Smooth muscle cell (in vitro differentiated cells): Measurements from ENCODE around the gene SLC41A3. TPM values are rescaled to one million over a fixed set of nuclear protein-coding genes. Genes with fewer than 3 reads are reported as not detected.

Source experiments
- DNase-seq: peaks from one replicate; lab custom pipeline; 2025; ENCODE audit not compliant: unreplicated experiment; lab: John Stamatoyannopoulos, UW
- H2AFZ ChIP-seq: fragments of 200-600 bp; sonication (generic); 2 replicates; pipeline ENCODE4 v1.6.0; 2016; ENCODE audit warnings: antibody characterized with exemption, low read depth, mild to moderate bottlenecking
- H3F3A ChIP-seq: fragments of 200-600 bp; sonication (generic); 2 replicates; pipeline ENCODE4 v1.6.0; 2017; ENCODE audit warnings: antibody characterized with exemption, low read depth
- H3K27ac ChIP-seq: fragments of 200-600 bp; sonication (generic); 2 replicates; pipeline ENCODE4 v1.5.1; 2016; ENCODE audit warnings: low read depth, mild to moderate bottlenecking
- H3K27me3 ChIP-seq: fragments of 200-600 bp; sonication (generic); 2 replicates; pipeline ENCODE4 v1.6.1; 2016; ENCODE audit warnings: low read depth, mild to moderate bottlenecking
- H3K36me3 ChIP-seq: fragments of 200-600 bp; sonication (generic); 2 replicates; pipeline ENCODE4 v1.5.1; 2016; ENCODE audit warnings: low read depth
- H3K4me1 ChIP-seq: fragments of 200-600 bp; sonication (generic); 2 replicates; pipeline ENCODE4 v1.5.1; 2016; ENCODE audit warnings: low read depth
- H3K4me2 ChIP-seq: fragments of 200-600 bp; sonication (generic); 2 replicates; pipeline ENCODE4 v1.6.0; 2016; ENCODE audit warnings: mild to moderate bottlenecking
- H3K4me3 ChIP-seq: fragments of 200-600 bp; sonication (generic); 2 replicates; pipeline ENCODE4 v1.5.1; 2016; ENCODE audit warnings: mild to moderate bottlenecking
- H3K79me2 ChIP-seq: fragments of 200-600 bp; sonication (generic); 2 replicates; pipeline ENCODE4 v1.6.0; 2016; ENCODE audit warnings: low read depth, mild to moderate bottlenecking
- H3K9ac ChIP-seq: fragments of 200-600 bp; sonication (generic); 2 replicates; pipeline ENCODE4 v1.6.0; 2016; ENCODE audit warnings: low read depth
- H3K9me3 ChIP-seq: fragments of 200-600 bp; sonication (generic); replicated peaks from 2 replicates; pipeline ENCODE4 v1.5.1; 2016; ENCODE audit warnings: low read depth
- H4K20me1 ChIP-seq: fragments of 200-600 bp; sonication (generic); 2 replicates; pipeline ENCODE4 v1.6.0; 2016; ENCODE audit warnings: low read depth
- WGBS: methylation state at CpG from one replicate; pipeline ENCODE4 v1.1.7; 2016; ENCODE audit warnings: low lambda C conversion rate; 5-methylcytosine and 5-hydroxymethylcytosine counted together
- polyA plus RNA-seq: library from polyadenylated mRNA; unstranded; fragments of >200 nt; fragmentation: Nextera tagmentation; extraction: Ambion mirVana; gene quantifications from 2 replicates; pipeline ENCODE4 v1.2.1, GENCODE V29; 2016
- total RNA-seq: library from RNA; depleted of rRNA; stranded (reverse); fragments of >200 nt; gene quantifications from 2 replicates; pipeline ENCODE4 v1.2.3, GENCODE V29; 2014
- TF ChIP-seq, protein P1 (sequence below): fragments of 200-600 bp; sonication (generic); IDR thresholded peaks from 2 replicates; pipeline ENCODE4 v1.5.1; 2017; ENCODE audit warnings: borderline replicate concordance, mild to moderate bottlenecking, antibody characterized with exemption; ENCODE audit not compliant: insufficient read depth, poor library complexity, severe bottlenecking

Gene SLC41A3
- total and polyA plus RNA-seq, 2 experiments from 2014 or later = 20.7 to 23.9 TPM

- Histone ChIP-seq H3F3A (no peaks in the 10 kb centered on the region), H4K20me1 (no peaks in the 10 kb centered on the region), H3K4me2 (no peak overlapping the region), H3K9ac (no peak overlapping the region), H3K79me2 (no peaks in the 10 kb centered on the region), H3K27ac (no peak overlapping the region), H3K36me3 (no peaks in the 10 kb centered on the region), H3K9me3 (no peaks in the 10 kb centered on the region), H2AFZ (no peak overlapping the region), H3K27me3 (no peaks in the 10 kb centered on the region), H3K4me3 (no peak overlapping the region), H3K4me1 (no peaks in the 10 kb centered on the region)
- no peak for DNase-seq
- 79% methylated on average over 7 of the region's 7 CpGs for WGBS
- TF ChIP-seq, protein P1, sequence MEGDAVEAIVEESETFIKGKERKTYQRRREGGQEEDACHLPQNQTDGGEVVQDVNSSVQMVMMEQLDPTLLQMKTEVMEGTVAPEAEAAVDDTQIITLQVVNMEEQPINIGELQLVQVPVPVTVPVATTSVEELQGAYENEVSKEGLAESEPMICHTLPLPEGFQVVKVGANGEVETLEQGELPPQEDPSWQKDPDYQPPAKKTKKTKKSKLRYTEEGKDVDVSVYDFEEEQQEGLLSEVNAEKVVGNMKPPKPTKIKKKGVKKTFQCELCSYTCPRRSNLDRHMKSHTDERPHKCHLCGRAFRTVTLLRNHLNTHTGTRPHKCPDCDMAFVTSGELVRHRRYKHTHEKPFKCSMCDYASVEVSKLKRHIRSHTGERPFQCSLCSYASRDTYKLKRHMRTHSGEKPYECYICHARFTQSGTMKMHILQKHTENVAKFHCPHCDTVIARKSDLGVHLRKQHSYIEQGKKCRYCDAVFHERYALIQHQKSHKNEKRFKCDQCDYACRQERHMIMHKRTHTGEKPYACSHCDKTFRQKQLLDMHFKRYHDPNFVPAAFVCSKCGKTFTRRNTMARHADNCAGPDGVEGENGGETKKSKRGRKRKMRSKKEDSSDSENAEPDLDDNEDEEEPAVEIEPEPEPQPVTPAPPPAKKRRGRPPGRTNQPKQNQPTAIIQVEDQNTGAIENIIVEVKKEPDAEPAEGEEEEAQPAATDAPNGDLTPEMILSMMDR = no peak
These were observed 25.3 kb downstream of the SLC41A3 start for GRCh38 chr3:126058666-126059065.

DNA sequence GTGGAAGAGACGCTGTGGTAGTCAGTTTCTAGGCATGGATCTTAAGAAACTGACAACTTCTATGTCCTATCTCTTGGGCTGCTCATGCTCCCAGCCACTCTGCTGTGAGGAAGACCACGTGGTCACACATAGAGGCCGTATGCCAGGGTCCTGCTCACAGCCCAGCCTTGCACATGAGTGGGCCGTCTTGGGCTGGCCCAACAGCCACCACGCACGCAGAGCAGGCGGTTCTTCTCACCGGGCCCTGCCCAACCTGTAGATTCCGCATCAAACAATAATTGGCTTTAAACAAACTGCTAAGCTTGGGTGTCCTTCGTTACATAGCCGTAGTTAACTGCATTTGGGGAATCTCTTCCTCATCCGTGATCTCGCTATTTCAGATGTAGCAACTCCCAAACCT, 26.0 kb downstream of the SLC41A3 start:
- Histone ChIP-seq H3K79me2 (no peaks in the 10 kb centered on the region), H3K4me1 (no peaks in the 10 kb centered on the region), H3K9me3 (no peaks in the 10 kb centered on the region), H3K27ac (no peak overlapping the region), H3K4me3 (no peak overlapping the region), H3K4me2 (no peak overlapping the region), H3K9ac (no peak overlapping the region), H3F3A (no peaks in the 10 kb centered on the region), H2AFZ (no peak overlapping the region), H3K36me3 (no peaks in the 10 kb centered on the region), H3K27me3 (no peaks in the 10 kb centered on the region), H4K20me1 (no peaks in the 10 kb centered on the region)
- TF ChIP-seq, protein P1 = no peak
- no peak for DNase-seq
- 96% methylated on average over 13 of the region's 13 CpGs for WGBS

- 84% methylated on average over 9 of the region's 10 CpGs for WGBS
- Histone ChIP-seq H3K79me2 (no peaks in the 10 kb centered on the region), H3K9ac (no peak overlapping the region)
These were observed 26.5 kb downstream of the SLC41A3 start for GRCh38 chr3:126057501-126057819.

More at GRCh38 chr3:126057501-126057819, 26.5 kb downstream of the SLC41A3 start:
- Histone ChIP-seq H3K4me2 (no peak overlapping the region), H2AFZ (no peak overlapping the region), H4K20me1 (no peaks in the 10 kb centered on the region), H3K4me1 (no peaks in the 10 kb centered on the region), H3K27me3 (no peaks in the 10 kb centered on the region), H3F3A (no peaks in the 10 kb centered on the region), H3K9me3 (no peaks in the 10 kb centered on the region), H3K4me3 (no peak overlapping the region), H3K36me3 (no peaks in the 10 kb centered on the region), H3K27ac (no peak overlapping the region)
- no peak for DNase-seq
- TF ChIP-seq, protein P1 = no peak
